ENCODE measurements around the gene PCNX3. TPM values are rescaled to one million over a fixed set of nuclear protein-coding genes. Genes with fewer than 3 reads are reported as not detected.

Gene PCNX3
- total and polyA plus RNA-seq, 2 of the 13 experiments (the other 11 are each of a cell fraction or from before 2014, with no cell fraction given): 16.2 to 23.0 TPM

DNA sequence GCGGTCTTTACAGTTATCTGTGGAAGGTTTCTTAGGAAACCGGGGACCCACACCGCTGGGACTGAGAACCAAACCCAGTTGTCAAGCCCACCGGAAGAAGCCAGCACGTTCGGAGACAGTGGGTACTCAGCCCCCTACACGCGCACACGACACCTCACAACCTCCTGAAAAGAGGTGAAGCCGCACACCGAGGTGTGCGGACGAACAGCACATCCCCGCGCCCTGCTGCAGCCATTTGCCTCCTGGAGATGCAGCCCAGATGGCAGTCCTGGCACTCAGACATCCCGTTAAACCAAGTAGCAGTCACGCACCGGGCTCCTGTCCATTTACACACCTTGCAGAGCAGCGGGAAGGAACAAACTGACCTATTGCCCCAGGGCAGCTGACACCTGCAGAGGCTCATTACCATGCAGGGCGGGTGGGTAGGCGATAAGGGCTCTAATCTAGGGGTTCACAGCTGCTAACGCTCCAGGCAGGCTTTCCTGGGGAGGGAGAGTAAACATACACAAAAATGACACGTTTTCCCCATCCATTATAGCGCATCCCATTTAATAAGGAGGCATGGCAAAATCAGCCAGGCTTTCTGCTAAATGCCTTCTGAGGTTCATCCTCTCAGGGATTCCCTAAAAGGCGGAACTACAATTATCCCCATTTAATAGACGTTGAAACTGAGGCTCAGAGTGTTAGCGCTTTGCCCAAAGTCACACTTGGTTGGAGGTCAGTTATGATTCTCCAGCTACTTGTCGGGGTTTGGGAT, 40.6 kb upstream of the PCNX3 start (continued):
- TF ChIP-seq, protein P1, sequence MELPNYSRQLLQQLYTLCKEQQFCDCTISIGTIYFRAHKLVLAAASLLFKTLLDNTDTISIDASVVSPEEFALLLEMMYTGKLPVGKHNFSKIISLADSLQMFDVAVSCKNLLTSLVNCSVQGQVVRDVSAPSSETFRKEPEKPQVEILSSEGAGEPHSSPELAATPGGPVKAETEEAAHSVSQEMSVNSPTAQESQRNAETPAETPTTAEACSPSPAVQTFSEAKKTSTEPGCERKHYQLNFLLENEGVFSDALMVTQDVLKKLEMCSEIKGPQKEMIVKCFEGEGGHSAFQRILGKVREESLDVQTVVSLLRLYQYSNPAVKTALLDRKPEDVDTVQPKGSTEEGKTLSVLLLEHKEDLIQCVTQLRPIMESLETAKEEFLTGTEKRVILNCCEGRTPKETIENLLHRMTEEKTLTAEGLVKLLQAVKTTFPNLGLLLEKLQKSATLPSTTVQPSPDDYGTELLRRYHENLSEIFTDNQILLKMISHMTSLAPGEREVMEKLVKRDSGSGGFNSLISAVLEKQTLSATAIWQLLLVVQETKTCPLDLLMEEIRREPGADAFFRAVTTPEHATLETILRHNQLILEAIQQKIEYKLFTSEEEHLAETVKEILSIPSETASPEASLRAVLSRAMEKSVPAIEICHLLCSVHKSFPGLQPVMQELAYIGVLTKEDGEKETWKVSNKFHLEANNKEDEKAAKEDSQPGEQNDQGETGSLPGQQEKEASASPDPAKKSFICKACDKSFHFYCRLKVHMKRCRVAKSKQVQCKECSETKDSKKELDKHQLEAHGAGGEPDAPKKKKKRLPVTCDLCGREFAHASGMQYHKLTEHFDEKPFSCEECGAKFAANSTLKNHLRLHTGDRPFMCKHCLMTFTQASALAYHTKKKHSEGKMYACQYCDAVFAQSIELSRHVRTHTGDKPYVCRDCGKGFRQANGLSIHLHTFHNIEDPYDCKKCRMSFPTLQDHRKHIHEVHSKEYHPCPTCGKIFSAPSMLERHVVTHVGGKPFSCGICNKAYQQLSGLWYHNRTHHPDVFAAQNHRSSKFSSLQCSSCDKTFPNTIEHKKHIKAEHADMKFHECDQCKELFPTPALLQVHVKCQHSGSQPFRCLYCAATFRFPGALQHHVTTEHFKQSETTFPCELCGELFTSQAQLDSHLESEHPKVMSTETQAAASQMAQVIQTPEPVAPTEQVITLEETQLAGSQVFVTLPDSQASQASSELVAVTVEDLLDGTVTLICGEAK (IDR thresholded peaks at IDR 0.05): no peak
- TF ChIP-seq, protein P1 (CRISPR knock-in tag; IDR thresholded peaks at IDR 0.05): no peak
- TF ChIP-seq MYNN (CRISPR knock-in tag; IDR thresholded peaks at IDR 0.05; ENCODE audit: low read depth) (no peak), ZNF746 (CRISPR knock-in tag; IDR thresholded peaks at IDR 0.05) (no peak), ZNF562 (CRISPR knock-in tag; IDR thresholded peaks at IDR 0.05; ENCODE audit: borderline replicate concordance) (no peak), MED8 (CRISPR knock-in tag; IDR thresholded peaks at IDR 0.05; ENCODE audit: insufficient replicate concordance) (no peak), ZNF230 (CRISPR knock-in tag; IDR thresholded peaks at IDR 0.05) (no peak), EP300 (IDR thresholded peaks at IDR 0.05; ENCODE audit: low read depth in 2 of 2, low read length in 2 of 2) (no peak), EP300 (CRISPR knock-in tag; IDR thresholded peaks at IDR 0.05; ENCODE audit: borderline replicate concordance) (no peak), ZSCAN21 (CRISPR knock-in tag; IDR thresholded peaks at IDR 0.05; ENCODE audit: borderline replicate concordance) (no peak; the same call in 1 of the 2 replicates), HOXA7 (CRISPR knock-in tag; IDR thresholded peaks at IDR 0.05) (no peak)
- TF ChIP-seq, protein P2, sequence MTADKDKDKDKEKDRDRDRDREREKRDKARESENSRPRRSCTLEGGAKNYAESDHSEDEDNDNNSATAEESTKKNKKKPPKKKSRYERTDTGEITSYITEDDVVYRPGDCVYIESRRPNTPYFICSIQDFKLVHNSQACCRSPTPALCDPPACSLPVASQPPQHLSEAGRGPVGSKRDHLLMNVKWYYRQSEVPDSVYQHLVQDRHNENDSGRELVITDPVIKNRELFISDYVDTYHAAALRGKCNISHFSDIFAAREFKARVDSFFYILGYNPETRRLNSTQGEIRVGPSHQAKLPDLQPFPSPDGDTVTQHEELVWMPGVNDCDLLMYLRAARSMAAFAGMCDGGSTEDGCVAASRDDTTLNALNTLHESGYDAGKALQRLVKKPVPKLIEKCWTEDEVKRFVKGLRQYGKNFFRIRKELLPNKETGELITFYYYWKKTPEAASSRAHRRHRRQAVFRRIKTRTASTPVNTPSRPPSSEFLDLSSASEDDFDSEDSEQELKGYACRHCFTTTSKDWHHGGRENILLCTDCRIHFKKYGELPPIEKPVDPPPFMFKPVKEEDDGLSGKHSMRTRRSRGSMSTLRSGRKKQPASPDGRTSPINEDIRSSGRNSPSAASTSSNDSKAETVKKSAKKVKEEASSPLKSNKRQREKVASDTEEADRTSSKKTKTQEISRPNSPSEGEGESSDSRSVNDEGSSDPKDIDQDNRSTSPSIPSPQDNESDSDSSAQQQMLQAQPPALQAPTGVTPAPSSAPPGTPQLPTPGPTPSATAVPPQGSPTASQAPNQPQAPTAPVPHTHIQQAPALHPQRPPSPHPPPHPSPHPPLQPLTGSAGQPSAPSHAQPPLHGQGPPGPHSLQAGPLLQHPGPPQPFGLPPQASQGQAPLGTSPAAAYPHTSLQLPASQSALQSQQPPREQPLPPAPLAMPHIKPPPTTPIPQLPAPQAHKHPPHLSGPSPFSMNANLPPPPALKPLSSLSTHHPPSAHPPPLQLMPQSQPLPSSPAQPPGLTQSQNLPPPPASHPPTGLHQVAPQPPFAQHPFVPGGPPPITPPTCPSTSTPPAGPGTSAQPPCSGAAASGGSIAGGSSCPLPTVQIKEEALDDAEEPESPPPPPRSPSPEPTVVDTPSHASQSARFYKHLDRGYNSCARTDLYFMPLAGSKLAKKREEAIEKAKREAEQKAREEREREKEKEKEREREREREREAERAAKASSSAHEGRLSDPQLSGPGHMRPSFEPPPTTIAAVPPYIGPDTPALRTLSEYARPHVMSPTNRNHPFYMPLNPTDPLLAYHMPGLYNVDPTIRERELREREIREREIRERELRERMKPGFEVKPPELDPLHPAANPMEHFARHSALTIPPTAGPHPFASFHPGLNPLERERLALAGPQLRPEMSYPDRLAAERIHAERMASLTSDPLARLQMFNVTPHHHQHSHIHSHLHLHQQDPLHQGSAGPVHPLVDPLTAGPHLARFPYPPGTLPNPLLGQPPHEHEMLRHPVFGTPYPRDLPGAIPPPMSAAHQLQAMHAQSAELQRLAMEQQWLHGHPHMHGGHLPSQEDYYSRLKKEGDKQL (CRISPR knock-in tag; IDR thresholded peaks at IDR 0.05; ENCODE audit: low read depth): no peak
